ENCODE data around the gene GP1BA. TPM values are rescaled to one million over a fixed set of nuclear protein-coding genes. Genes with fewer than 3 reads are reported as not detected.
A peak's percentile ranks its signal among the peaks of the same experiment; 100 is the strongest.

Gene GP1BA
- total and polyA plus RNA-seq, 2 donors (not counting 3 experiments of a cell fraction or from before 2014, with no cell fraction given) = not detected

- Histone ChIP-seq H3K9me1 (replicated peaks; ENCODE audit: control insufficient read depth, extremely low read depth, insufficient read depth, low read length) (no peaks in the 10 kb centered on the region), H3K4me3 (replicated peaks in 1 of 3; ENCODE audit: insufficient read depth in 1 of 3, low read depth in 1 of 3, low read length in 3 of 3) (peak overlapping the region; percentile 7 to 99 (median 81)), H3K9me3 (replicated peaks; ENCODE audit: control insufficient read depth, insufficient read depth, low read length) (no peaks in the 10 kb centered on the region), H3K4me1 (ENCODE audit: control insufficient read depth, extremely low read depth, insufficient read depth, low read length) (peaks cover 45% of the 10 kb centered on the region), H2AFZ (ENCODE audit: low read depth, low read length) (peak overlapping the region; percentile 49), H4K20me1 (replicated peaks; ENCODE audit: control insufficient read depth, extremely low read depth, insufficient read depth, low read length) (no peaks in the 10 kb centered on the region), H3K36me3 (ENCODE audit: control insufficient read depth in 2 of 2, extremely low read depth in 1 of 2, insufficient read depth in 2 of 2, low read length in 2 of 2) (peaks cover 7 to 13% of the 10 kb centered on the region in 2 experiments), H3K79me2 (ENCODE audit: control insufficient read depth, insufficient read depth, low read length) (peaks cover 38% of the 10 kb centered on the region), H3K27ac (ENCODE audit: insufficient read depth, low read depth, low read length) (peak overlapping the region; percentile 90), H3K27me3 (ENCODE audit: control insufficient read depth in 2 of 2, insufficient read depth in 2 of 2, low read length in 2 of 2) (no peaks in the 10 kb centered on the region), H3K9ac (replicated peaks; ENCODE audit: extremely low read depth, insufficient read depth, low read length) (peak overlapping the region; percentile 58), H3K4me2 (ENCODE audit: insufficient read depth, low read length) (peak overlapping the region; percentile 88)
- POLR2A ChIA-PET = interaction anchor here (3.1 kb wide), 1 partner anchor 18 kb away, joined by 15 read pairs; the partner anchor contains the start of gene SPAG7
- peak; percentile 33 for TF ChIP-seq FOS (IDR thresholded peaks at IDR 0.05; ENCODE audit: borderline replicate concordance, insufficient read depth, low read length)
- TF ChIP-seq MAX (IDR thresholded peaks at IDR 0.05; ENCODE audit: insufficient read depth, insufficient read length) = no peak
- TF ChIP-seq POLR2AphosphoS5 (IDR thresholded peaks at IDR 0.05; ENCODE audit: insufficient read depth, low read depth, low read length) = peak; percentile 42
- BruUV-seq (replicated peaks) = no TSS peak
- DNase-seq (ENCODE audit: low read depth, low spot score) = peak; percentile 42
- CTCF ChIA-PET = interaction anchor here (1.5 to 2.8 kb wide), 2 partner anchors 18 to 41 kb away, joined by 5 to 12 read pairs; partner anchors contain the start of gene SPAG7
- FAIRE-seq = peak; percentile 62
- dilution Hi-C loops (cut with MboI; ENCODE audit: extremely low pct_ligation_motif_present, low sequenced_read_pairs) = no loop called here
- intact Hi-C loops (cut with micrococcal nuclease) = loop anchor here (2.0 kb wide), 1 partner anchor 41 kb away; no protein-coding TSS in a partner anchor
These were observed 17.4 kb downstream of the GP1BA start for GRCh38 chr17:4949321-4950074.

- Histone ChIP-seq H3K36me3 (ENCODE audit: control insufficient read depth in 2 of 2, extremely low read depth in 1 of 2, insufficient read depth in 2 of 2, low read length in 2 of 2) (peaks cover 7 to 8% of the 10 kb centered on the region in 2 experiments), H3K9me3 (replicated peaks; ENCODE audit: control insufficient read depth, insufficient read depth, low read length) (no peaks in the 10 kb centered on the region), H3K4me1 (ENCODE audit: control insufficient read depth, extremely low read depth, insufficient read depth, low read length) (peaks cover 38% of the 10 kb centered on the region), H3K27me3 (ENCODE audit: control insufficient read depth in 2 of 2, insufficient read depth in 2 of 2, low read length in 2 of 2) (no peaks in the 10 kb centered on the region), H4K20me1 (replicated peaks; ENCODE audit: control insufficient read depth, extremely low read depth, insufficient read depth, low read length) (no peaks in the 10 kb centered on the region), H3K79me2 (ENCODE audit: control insufficient read depth, insufficient read depth, low read length) (peaks cover 31% of the 10 kb centered on the region), H2AFZ (ENCODE audit: low read depth, low read length) (peak overlapping the region; percentile 39), H3K4me2 (ENCODE audit: insufficient read depth, low read length) (peak overlapping the region; percentile 66), H3K9ac (replicated peaks; ENCODE audit: extremely low read depth, insufficient read depth, low read length) (peak overlapping the region; percentile 64), H3K27ac (ENCODE audit: insufficient read depth, low read depth, low read length) (peak overlapping the region; percentile 84), H3K9me1 (replicated peaks; ENCODE audit: control insufficient read depth, extremely low read depth, insufficient read depth, low read length) (no peaks in the 10 kb centered on the region), H3K4me3 (replicated peaks in 1 of 3; ENCODE audit: insufficient read depth in 1 of 3, low read depth in 1 of 3, low read length in 3 of 3) (peak overlapping the region in 2 of 3 experiments; percentile 43 to 99)
- peak; percentile 38 for DNase-seq (ENCODE audit: low read depth, low spot score)
- FAIRE-seq = peak; percentile 64
- dilution Hi-C loops (cut with MboI; ENCODE audit: extremely low pct_ligation_motif_present, low sequenced_read_pairs) = no loop called here
- TSS peak; percentile 49 for BruUV-seq (replicated peaks)
- intact Hi-C loops (cut with micrococcal nuclease) = no loop called here
- ChIA-PET CTCF (interaction anchor here (1.5 kb wide), 1 partner anchor 17 kb away, joined by 5 read pairs; the partner anchor contains the start of gene SPAG7), POLR2A (interaction anchor here (1.6 to 3.1 kb wide), 2 partner anchors 10 to 17 kb away, joined by 4 to 15 read pairs; partner anchors contain the start of genes RNF167 and SPAG7)
- TF ChIP-seq POLR2A (IDR thresholded peaks at IDR 0.05; ENCODE audit: low read depth, low read length) (no peak), FOS (IDR thresholded peaks at IDR 0.05; ENCODE audit: borderline replicate concordance, insufficient read depth, low read length) (peak; percentile 19)
These were observed 18.1 kb downstream of the GP1BA start for GRCh38 chr17:4950075-4950745.
